HepG2 (cell line): ENCODE data around the gene SLC35G2. TPM values are rescaled to one million over a fixed set of nuclear protein-coding genes. Genes with fewer than 3 reads are reported as not detected.

Source experiments
- ETS1 ChIP-seq: sonication (generic); formaldehyde crosslinking; IDR thresholded peaks from 2 replicates; pipeline ENCODE4 v1.4.0; 2020; ENCODE audit warnings: missing genetic modification reagents
- GATA4 ChIP-seq: sonication (generic); IDR thresholded peaks from 2 replicates; pipeline ENCODE4 v1.6.1; 2016; ENCODE audit warnings: antibody characterized with exemption, low read depth, borderline replicate concordance
- MED1 ChIP-seq: sonication (generic); formaldehyde crosslinking; IDR thresholded peaks from 2 replicates; pipeline ENCODE4 v1.4.0; 2020; ENCODE audit warnings: missing genetic modification reagents
- RAD21 ChIP-seq: fragments of 450-650 bp; formaldehyde crosslinking; IDR thresholded peaks from 2 replicates; pipeline ENCODE4 v1.5.0; 2020; ENCODE audit warnings: mild to moderate bottlenecking
- RARA ChIP-seq: IDR thresholded peaks from 2 replicates; pipeline ENCODE4 v1.6.1; 2016; ENCODE audit warnings: missing genetic modification reagents, missing compliant biosample characterization
- REST ChIP-seq, 2 experiments: IDR thresholded peaks; 2 replicates each; pipeline ENCODE4 v1.6.1; 2011 to 2012; ENCODE audit warnings: low read length in 2 of 2, borderline replicate concordance in 1 of 2, low read depth in 1 of 2, mild to moderate bottlenecking in 1 of 2, moderate library complexity in 1 of 2
- USF2 ChIP-seq, 2 experiments: sonication (generic) in 1 of 2; formaldehyde crosslinking in 1 of 2; IDR thresholded peaks; 2 replicates each; pipeline versions ENCODE4 v1.5.1 to v1.6.1; 2011 to 2020; ENCODE audit warnings: borderline replicate concordance in 1 of 2, low read depth in 1 of 2, low read length in 1 of 2, mild to moderate bottlenecking in 1 of 2, missing genetic modification reagents in 1 of 2, moderate library complexity in 1 of 2
- ZFP37 ChIP-seq: sonication (generic); formaldehyde crosslinking; IDR thresholded peaks from 2 replicates; pipeline ENCODE4 v1.4.0; 2020; ENCODE audit warnings: missing genetic modification reagents, borderline replicate concordance
- ZNF142 ChIP-seq: sonication (generic); formaldehyde crosslinking; IDR thresholded peaks from 2 replicates; pipeline ENCODE4 v1.4.0; 2020; ENCODE audit warnings: missing genetic modification reagents
- ZNF207 ChIP-seq: fragments of 450-650 bp; IDR thresholded peaks from 2 replicates; pipeline ENCODE4 v1.6.1; 2016; ENCODE audit warnings: antibody characterized with exemption, borderline replicate concordance
- ZNF263 ChIP-seq: sonication (generic); formaldehyde crosslinking; IDR thresholded peaks from 2 replicates; pipeline ENCODE4 v1.4.0; 2020; ENCODE audit warnings: missing genetic modification reagents
- ZNF468 ChIP-seq: sonication (generic); formaldehyde crosslinking; IDR thresholded peaks from 2 replicates; pipeline ENCODE4 v1.8.0; 2022; ENCODE audit warnings: mild to moderate bottlenecking, moderate library complexity, missing genetic modification reagents
- ZNF740 ChIP-seq: sonication (generic); formaldehyde crosslinking; IDR thresholded peaks from 2 replicates; pipeline ENCODE4 v1.4.0; 2020; ENCODE audit warnings: missing genetic modification reagents
- polyA plus RNA-seq, 8 experiments: library from polyadenylated mRNA; depleted of rRNA in 3 of 8; stranded (reverse) in 7 of 8; unstranded in 1 of 8; fragments of >200 nt; fragmentation: Illumina TruSeq in 4 of 8; extraction: Trizol in 4 of 8; gene quantifications; 2 replicates each; pipeline versions ENCODE4 v1.2.1 to v1.2.3, GENCODE V29; 2011 to 2016; ENCODE audit warnings: low read depth in 4 of 8, missing spikeins in 1 of 8, mixed read lengths in 1 of 8; ENCODE audit not compliant: insufficient read depth in 1 of 8
- total RNA-seq, 5 experiments: library from RNA; depleted of rRNA; stranded (reverse); fragments of >200 nt; fragmentation: Illumina TruSeq; extraction: Trizol; gene quantifications; 2 replicates each; pipeline ENCODE4 v1.2.3, GENCODE V29; 2016; ENCODE audit warnings: low read depth in 1 of 5

The SLC35G2 gene
- total and polyA plus RNA-seq, 2 of the 13 experiments (the other 11 are each of a cell fraction or from before 2014, with no cell fraction given), result 7.6 to 10.3 TPM

GRCh38 chr3:136819731-136820679 lies 1.1 kb downstream of the SLC35G2 start (continued):
- TF ChIP-seq REST (IDR thresholded peaks at IDR 0.05; ENCODE audit: borderline replicate concordance in 1 of 2, low read depth in 1 of 2, low read length in 2 of 2) (peak; percentile 78 to 94), ETS1 (CRISPR knock-in tag) (no peak), USF2 (IDR thresholded peaks at IDR 0.05; ENCODE audit: low read depth, low read length) (no peak), USF2 (CRISPR knock-in tag; IDR thresholded peaks at IDR 0.05; ENCODE audit: borderline replicate concordance) (no peak), ZNF263 (CRISPR knock-in tag) (peak; percentile 40; the same call in 1 of the 2 replicates), RARA (peak; percentile 4), ZFP37 (CRISPR knock-in tag) (no peak; the same call in 1 of the 2 replicates), RAD21 (CRISPR knock-in tag) (no peak), ZNF740 (CRISPR knock-in tag) (no peak), ZNF142 (CRISPR knock-in tag) (no peak; the same call in 1 of the 2 replicates), GATA4 (no peak), ZNF207 (no peak), MED1 (CRISPR knock-in tag) (0 out of 2 replicates have a peak, but pooled peaks have one; percentile 12), ZNF468 (CRISPR knock-in tag) (no peak)
